ENCODE data around the gene AFF1. TPM values are rescaled to one million over a fixed set of nuclear protein-coding genes. Genes with fewer than 3 reads are reported as not detected.

AFF1 gene
- total RNA-seq, 1 experiment from 2014 or later: 52.8 TPM

- no peaks in the 10 kb centered on the region for H3K9me3 ChIP-seq (ENCODE audit: insufficient read depth, low read depth)
- peaks cover 5% of the 10 kb centered on the region for H3K79me2 ChIP-seq (ENCODE audit: low read depth)
- H4K20me1 ChIP-seq (ENCODE audit: insufficient read depth): no peaks in the 10 kb centered on the region
- no TSS peak for BruUV-seq (replicated peaks)
- TF ChIP-seq EZH2 (IDR thresholded peaks at IDR 0.05; ENCODE audit: low read depth) (no peak), CTCF (conservative IDR thresholded peaks at IDR 0.05) (no peak)
- DNase-seq: no peak
- H3K27me3 ChIP-seq (ENCODE audit: insufficient read depth, low read depth): no peaks in the 10 kb centered on the region
- H3K27ac ChIP-seq: no peak overlapping the region
- H3K36me3 ChIP-seq (ENCODE audit: low read depth): no peaks in the 10 kb centered on the region
- peaks cover 29% of the 10 kb centered on the region for H3K4me1 ChIP-seq (replicated peaks; ENCODE audit: insufficient read depth)
- no peak overlapping the region for H3K4me2 ChIP-seq
- H3F3A ChIP-seq (ENCODE audit: insufficient read depth, low read depth): peaks cover 17% of the 10 kb centered on the region
- intact Hi-C loops (cut with micrococcal nuclease; ENCODE audit: unreplicated experiment): loop anchor here (10.0 kb wide), 1 partner anchor 1528 kb away; the partner anchor contains the start of gene ARHGAP24
- POLR2A ChIA-PET (ENCODE audit: unreplicated experiment): no interaction called here
- H2AFZ ChIP-seq: no peak overlapping the region
- H3K4me3 ChIP-seq: no peak overlapping the region
- H3K9me2 ChIP-seq (ENCODE audit: insufficient read depth): no peaks in the 10 kb centered on the region
- CTCF ChIA-PET: no interaction called here
These were observed 67.9 kb downstream of the AFF1 start for GRCh38 chr4:87002682-87003043.

DNA sequence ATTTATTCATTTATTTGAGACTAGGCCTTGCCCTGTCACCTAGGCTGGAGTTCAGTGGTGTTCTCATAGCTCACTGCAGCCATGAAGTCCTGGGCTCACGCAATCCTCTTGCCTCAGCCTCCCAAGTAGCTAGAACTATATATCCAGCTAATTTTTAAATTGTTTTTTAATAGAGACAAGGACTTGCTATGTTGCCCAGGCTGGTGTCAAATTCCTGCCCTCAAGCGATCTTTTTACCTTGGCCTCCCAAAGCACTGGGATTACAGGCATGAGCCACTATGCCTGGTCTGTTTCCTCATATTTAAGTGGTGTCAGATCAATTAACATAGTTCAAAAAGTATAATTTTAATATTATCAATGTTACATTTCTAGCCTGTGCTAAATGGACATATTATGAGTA, 68.5 kb downstream of the AFF1 start:
- Histone ChIP-seq H3K9me2 (ENCODE audit: insufficient read depth) (no peaks in the 10 kb centered on the region), H4K20me1 (ENCODE audit: insufficient read depth) (0 out of 2 replicates have a peak, but pooled peaks cover 4% of the 10 kb centered on the region), H3K36me3 (ENCODE audit: low read depth) (no peaks in the 10 kb centered on the region), H3F3A (ENCODE audit: insufficient read depth, low read depth) (peaks cover 17% of the 10 kb centered on the region), H3K4me1 (replicated peaks; ENCODE audit: insufficient read depth) (peaks cover 33% of the 10 kb centered on the region), H3K79me2 (ENCODE audit: low read depth) (peaks cover 11% of the 10 kb centered on the region), H3K27ac (no peak overlapping the region), H3K27me3 (ENCODE audit: insufficient read depth, low read depth) (no peaks in the 10 kb centered on the region), H3K4me3 (no peak overlapping the region), H3K9me3 (ENCODE audit: insufficient read depth, low read depth) (no peaks in the 10 kb centered on the region), H3K4me2 (no peak overlapping the region), H2AFZ (no peak overlapping the region)
- ChIA-PET CTCF (no interaction called here), POLR2A (ENCODE audit: unreplicated experiment) (no interaction called here)
- intact Hi-C loops (cut with micrococcal nuclease; ENCODE audit: unreplicated experiment): loop anchor here (10.0 kb wide), 1 partner anchor 1528 kb away; the partner anchor contains the start of gene ARHGAP24
- BruUV-seq (replicated peaks): no TSS peak
- TF ChIP-seq CTCF (conservative IDR thresholded peaks at IDR 0.05) (no peak), EZH2 (IDR thresholded peaks at IDR 0.05; ENCODE audit: low read depth) (no peak)
- peak; percentile 15 to 44 for DNase-seq

GRCh38 chr4:87005369-87005689, 70.5 kb downstream of the AFF1 start:
- H3K79me2 ChIP-seq (ENCODE audit: low read depth): peaks cover 28% of the 10 kb centered on the region
- H3K27me3 ChIP-seq (ENCODE audit: insufficient read depth, low read depth): no peaks in the 10 kb centered on the region
- no peaks in the 10 kb centered on the region for H3K9me3 ChIP-seq (ENCODE audit: insufficient read depth, low read depth)
- BruUV-seq (replicated peaks): no TSS peak
- 0 out of 2 replicates have a peak, but pooled peaks cover 6% of the 10 kb centered on the region for H4K20me1 ChIP-seq (ENCODE audit: insufficient read depth)
- no peaks in the 10 kb centered on the region for H3K36me3 ChIP-seq (ENCODE audit: low read depth)
- intact Hi-C loops (cut with micrococcal nuclease; ENCODE audit: unreplicated experiment): loop anchor here (5.0 to 10.0 kb wide), 3 partner anchors 87 to 1531 kb away; partner anchors contain the start of gene ARHGAP24
- ChIA-PET CTCF (no interaction called here), POLR2A (ENCODE audit: unreplicated experiment) (no interaction called here)
- DNase-seq: no peak
- H2AFZ ChIP-seq: no peak overlapping the region
- peak overlapping the region; percentile 93 for H3K4me3 ChIP-seq
- no peaks in the 10 kb centered on the region for H3K9me2 ChIP-seq (ENCODE audit: insufficient read depth)
- peak overlapping the region; percentile 85; the same call in 1 of the 2 replicates for H3K27ac ChIP-seq
- peaks cover 17% of the 10 kb centered on the region for H3F3A ChIP-seq (ENCODE audit: insufficient read depth, low read depth)
- no peak for TF ChIP-seq EZH2 (IDR thresholded peaks at IDR 0.05; ENCODE audit: low read depth)
- H3K4me1 ChIP-seq (replicated peaks; ENCODE audit: insufficient read depth): peaks cover 36% of the 10 kb centered on the region
- peak overlapping the region; percentile 98 for H3K4me2 ChIP-seq
